Activated CD4-positive, alpha-beta T cell treated with anti-CD3 and anti-CD28 coated beads for 36 hours (primary cell): ENCODE measurements around the gene TRPC4AP. TPM values are rescaled to one million over a fixed set of nuclear protein-coding genes. Genes with fewer than 3 reads are reported as not detected.
"Not testable (repeated sequence)": the region's sequence is repeated elsewhere in the genome, so short reads cannot be mapped to it uniquely, and the experiment has no call there.

ENCODE experiments used
- ATAC-seq: fragments of 200-7000 bp; cut with Tn5 transposase; one replicate; pipeline ENCODE4 v1.10.0; 2021; ENCODE audit warnings: mild to moderate bottlenecking, moderate library complexity
- CTCF ChIA-PET: fragments of 350-600 bp; sonication (Branson Sonifier 250); formaldehyde crosslinking; loops from one replicate; lab custom pipeline; 2021; ENCODE audit warnings: antibody characterized with exemption; lab: Charles Lee
- POLR2A ChIA-PET: fragments of 350-600 bp; sonication (Branson Sonifier 250); formaldehyde crosslinking; loops from one replicate; lab custom pipeline; 2021; ENCODE audit warnings: antibody characterized with exemption, inconsistent platforms; lab: Charles Lee
- DNase-seq: peaks from one replicate; pipeline ENCODE4 v3.0.0-alpha.2; 2020
- H3K27ac Mint-ChIP-seq: one replicate; pipeline ENCODE4 v1.8.0; 2021; ENCODE audit warnings: mixed read lengths
- H3K27me3 Mint-ChIP-seq: one replicate; pipeline ENCODE4 v1.8.0; 2021; ENCODE audit warnings: mixed read lengths
- H3K36me3 Mint-ChIP-seq: one replicate; pipeline ENCODE4 v1.8.0; 2021; ENCODE audit warnings: low read depth, mixed read lengths
- H3K4me1 Mint-ChIP-seq: one replicate; pipeline ENCODE4 v1.8.0; 2021; ENCODE audit warnings: mixed read lengths
- H3K4me3 Mint-ChIP-seq: one replicate; pipeline ENCODE4 v1.8.0; 2021; ENCODE audit warnings: mild to moderate bottlenecking, moderate library complexity, mixed read lengths
- H3K9me3 Mint-ChIP-seq: one replicate; pipeline ENCODE4 v1.8.0; 2021; ENCODE audit warnings: low read depth, mixed read lengths
- intact Hi-C, 2 experiments: fragments of 100-400 bp; cut with DNase I in 1 of 2; cut with micrococcal nuclease in 1 of 2; formaldehyde crosslinking; loops; one replicate each; pipeline versions ENCODE4 v1.14.2 to v1.15.1; 2022 to 2024; cut with DNase I, micrococcal nuclease
- total RNA-seq, 2 experiments: library from RNA; stranded (reverse); gene quantifications; one replicate each; pipeline ENCODE4 v1.2.3, GENCODE V29; 2021

Gene TRPC4AP
- total RNA-seq, 2 experiments from 2014 or later, result 36.0 to 39.6 TPM

- intact Hi-C loops, result no loop called here
- Mint-ChIP-seq H3K4me1 (peaks cover 25% of the 10 kb centered on the region), H3K9me3 (no peaks in the 10 kb centered on the region), H3K4me3 (no peak overlapping the region), H3K27ac (peak overlapping the region; percentile 37), H3K27me3 (no peaks in the 10 kb centered on the region), H3K36me3 (peaks cover 37% of the 10 kb centered on the region)
- ATAC-seq (peak; percentile 44), DNase-seq (no peak)
- ChIA-PET CTCF (interaction anchor here (1.0 kb wide), 2 partner anchors 15 to 63 kb away, joined by 3 read pairs; no protein-coding TSS in a partner anchor), POLR2A (interaction anchor here (0.6 kb wide), 1 partner anchor 35 kb away, joined by 5 read pairs; no protein-coding TSS in a partner anchor)
Observed at GRCh38 chr20:35079472-35080347, 12.9 kb downstream of the TRPC4AP start.

GRCh38 chr20:35077872-35078271 lies 14.7 kb downstream of the TRPC4AP start:
- DNase-seq (no peak), ATAC-seq (no peak)
- Mint-ChIP-seq H3K4me1 (peaks cover 21% of the 10 kb centered on the region), H3K36me3 (peaks cover 49% of the 10 kb centered on the region), H3K4me3 (no peak overlapping the region), H3K27me3 (no peaks in the 10 kb centered on the region), H3K9me3 (peaks cover 4% of the 10 kb centered on the region), H3K27ac (no peak overlapping the region)
- ChIA-PET CTCF (no interaction called here), POLR2A (no interaction called here)
- intact Hi-C loops, result no loop called here

GRCh38 chr20:35077341-35077740 lies 15.3 kb downstream of the TRPC4AP start:
- peaks cover 55% of the 10 kb centered on the region for H3K36me3 Mint-ChIP-seq
- peaks cover 18% of the 10 kb centered on the region for H3K4me1 Mint-ChIP-seq
- no peak overlapping the region for H3K4me3 Mint-ChIP-seq
- intact Hi-C loops, result no loop called here
- no peak for DNase-seq
- ChIA-PET POLR2A (no interaction called here), CTCF (interaction anchor here (0.7 to 1.3 kb wide), 3 partner anchors 8 to 214 kb away, joined by 3 to 5 read pairs (median 3); no protein-coding TSS in a partner anchor)
- no peak for ATAC-seq
- H3K27ac Mint-ChIP-seq, result no peak overlapping the region
- H3K27me3 Mint-ChIP-seq, result no peaks in the 10 kb centered on the region
- peaks cover 6% of the 10 kb centered on the region for H3K9me3 Mint-ChIP-seq

DNA sequence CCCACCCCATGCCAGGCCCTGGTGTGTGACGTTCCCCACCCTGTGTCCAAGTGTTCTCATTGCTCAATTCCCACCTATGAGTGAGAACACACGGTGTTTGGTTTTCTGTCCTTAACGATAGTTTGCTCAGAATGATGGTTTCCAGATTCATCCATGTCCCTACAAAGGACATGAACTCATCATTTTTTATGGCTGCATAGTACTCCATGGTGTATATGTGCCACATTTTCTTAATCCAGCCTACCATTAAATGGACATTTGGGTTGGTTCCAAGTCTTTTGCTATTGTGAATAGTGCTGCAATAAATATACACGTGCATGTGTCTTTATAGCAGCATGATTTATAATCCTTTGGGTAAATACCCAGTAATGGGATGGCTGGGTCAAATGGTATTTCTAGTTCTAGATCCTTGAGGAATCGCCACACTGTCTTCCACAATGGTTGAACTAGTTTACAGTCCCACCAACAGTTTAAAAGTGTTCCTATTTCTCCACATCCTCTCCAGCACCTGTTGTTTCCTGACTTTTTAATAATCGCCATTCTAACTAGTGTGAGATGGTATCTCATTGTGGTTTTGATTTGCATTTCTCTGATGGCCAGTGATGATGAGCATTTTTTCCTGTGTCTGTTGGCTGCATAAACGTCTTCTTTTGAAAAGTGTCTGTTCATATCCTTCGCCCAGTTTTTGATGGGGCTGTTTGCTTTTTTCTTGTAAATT lies 21.0 kb downstream of the TRPC4AP start:
- H3K27ac Mint-ChIP-seq, CTCF ChIA-PET, ATAC-seq, intact Hi-C loops, H3K9me3 Mint-ChIP-seq, DNase-seq, H3K27me3 Mint-ChIP-seq, POLR2A ChIA-PET, H3K4me3 Mint-ChIP-seq: not testable (repeated sequence)
- peaks cover 26% of the 10 kb centered on the region for H3K4me1 Mint-ChIP-seq
- peaks cover 57% of the 10 kb centered on the region for H3K36me3 Mint-ChIP-seq

- no peak overlapping the region for H3K4me3 Mint-ChIP-seq
- ChIA-PET CTCF (interaction anchor here (1.7 kb wide), 1 partner anchor 30 kb away, joined by 6 read pairs; no protein-coding TSS in a partner anchor), POLR2A (interaction anchor here (0.7 kb wide), 1 partner anchor 16 kb away, joined by 3 read pairs; no protein-coding TSS in a partner anchor)
- no peaks in the 10 kb centered on the region for H3K9me3 Mint-ChIP-seq
- H3K36me3 Mint-ChIP-seq, result peaks cover 31% of the 10 kb centered on the region
- DNase-seq (no peak), ATAC-seq (no peak)
- H3K27me3 Mint-ChIP-seq, result no peaks in the 10 kb centered on the region
- no peak overlapping the region for H3K27ac Mint-ChIP-seq
- H3K4me1 Mint-ChIP-seq, result peaks cover 64% of the 10 kb centered on the region
- intact Hi-C loops, result no loop called here
Observed at GRCh38 chr20:35066194-35066593, 26.4 kb downstream of the TRPC4AP start.

DNA sequence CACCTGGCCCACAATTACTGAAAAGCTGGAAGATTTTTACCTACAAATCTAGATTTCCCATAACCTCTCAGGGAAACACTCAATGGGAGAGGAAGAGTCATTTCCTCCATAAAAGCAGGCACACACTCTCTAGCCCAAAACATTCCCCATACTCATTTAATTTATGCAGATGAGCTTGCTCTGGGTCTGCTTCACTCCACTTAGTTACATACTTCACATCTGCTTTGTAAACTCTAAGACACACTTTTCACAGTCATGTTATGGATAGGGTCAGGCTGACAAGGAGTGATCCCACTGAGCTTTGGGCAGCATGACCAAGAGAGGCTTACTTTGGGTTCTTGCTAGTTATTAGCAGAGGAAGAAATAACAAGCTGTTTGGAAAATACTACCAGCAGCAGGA lies 27.4 kb downstream of the TRPC4AP start:
- Mint-ChIP-seq H3K27ac (no peak overlapping the region), H3K4me3 (no peak overlapping the region), H3K36me3 (peaks cover 36% of the 10 kb centered on the region), H3K27me3 (no peaks in the 10 kb centered on the region), H3K4me1 (peaks cover 59% of the 10 kb centered on the region), H3K9me3 (no peaks in the 10 kb centered on the region)
- ATAC-seq, result no peak
- no peak for DNase-seq
- ChIA-PET POLR2A (interaction anchor here (0.7 kb wide), 1 partner anchor 15 kb away, joined by 3 read pairs; no protein-coding TSS in a partner anchor), CTCF (interaction anchor here (0.6 to 1.7 kb wide), 3 partner anchors 10 to 31 kb away, joined by 3 to 6 read pairs (median 3); no protein-coding TSS in a partner anchor)
- intact Hi-C loops, result no loop called here

DNA sequence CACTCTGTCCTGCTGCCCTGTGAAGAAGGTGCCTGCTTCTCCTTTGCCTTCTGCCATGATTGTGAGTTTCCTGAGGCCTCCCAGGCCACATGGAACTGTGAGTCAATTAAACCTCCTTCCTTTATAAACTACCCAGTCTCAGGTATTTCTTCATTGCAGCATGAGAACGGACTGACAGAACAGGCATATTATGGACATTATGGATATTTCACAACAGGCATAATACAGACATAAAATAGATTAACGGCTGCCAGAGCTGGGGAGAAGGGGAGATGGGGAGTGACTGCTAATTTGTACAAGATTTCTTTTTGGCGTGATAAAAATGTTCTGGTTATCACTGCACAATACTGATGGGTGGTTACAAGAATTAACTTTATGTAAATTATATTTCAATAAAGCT lies 29.4 kb downstream of the TRPC4AP start:
- POLR2A ChIA-PET, result no interaction called here
- Mint-ChIP-seq H3K27me3 (no peaks in the 10 kb centered on the region), H3K36me3 (peaks cover 41% of the 10 kb centered on the region), H3K27ac (no peak overlapping the region), H3K4me1 (peaks cover 68% of the 10 kb centered on the region), H3K4me3 (no peak overlapping the region), H3K9me3 (no peaks in the 10 kb centered on the region)
- intact Hi-C loops, result no loop called here
- no peak for DNase-seq
- CTCF ChIA-PET, result interaction anchor here (0.7 to 1.8 kb wide), 2 partner anchors 31 to 33 kb away, joined by 4 to 7 read pairs; no protein-coding TSS in a partner anchor
- no peak for ATAC-seq

GRCh38 chr20:35062478-35062877 lies 30.1 kb downstream of the TRPC4AP start:
- Mint-ChIP-seq H3K4me3 (no peak overlapping the region), H3K27me3 (no peaks in the 10 kb centered on the region), H3K9me3 (no peaks in the 10 kb centered on the region), H3K36me3 (peaks cover 34% of the 10 kb centered on the region), H3K4me1 (peaks cover 62% of the 10 kb centered on the region), H3K27ac (no peak overlapping the region)
- POLR2A ChIA-PET, result no interaction called here
- intact Hi-C loops, result no loop called here
- CTCF ChIA-PET, result interaction anchor here (1.8 kb wide), 1 partner anchor 33 kb away, joined by 7 read pairs; no protein-coding TSS in a partner anchor
- DNase-seq, result no peak
- no peak for ATAC-seq

DNA sequence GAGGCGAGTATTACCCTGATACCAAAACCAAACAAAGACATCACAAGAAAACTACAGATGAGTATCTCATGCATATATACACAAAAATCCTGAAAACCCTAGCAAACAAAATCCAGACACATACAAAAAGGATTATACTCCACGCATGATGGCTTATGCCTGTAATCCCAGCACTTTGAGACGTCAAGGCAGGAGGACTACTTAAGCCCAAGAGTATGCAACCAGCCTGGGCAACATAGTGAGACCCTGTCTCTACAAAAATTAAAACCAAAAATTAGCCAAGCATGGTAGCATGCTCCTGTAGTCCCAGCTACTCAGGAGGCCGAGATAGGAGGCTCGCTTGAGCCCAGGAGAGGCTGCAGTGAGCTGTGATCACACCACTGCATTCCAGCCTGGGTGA lies 32.4 kb downstream of the TRPC4AP start:
- H3K4me1 Mint-ChIP-seq, result peaks cover 54% of the 10 kb centered on the region
- POLR2A ChIA-PET, result no interaction called here
- no peak for ATAC-seq

GRCh38 chr20:35059612-35060011 lies 33.0 kb downstream of the TRPC4AP start:
- no peak for DNase-seq
- H3K36me3 Mint-ChIP-seq, result peaks cover 38% of the 10 kb centered on the region
- ChIA-PET CTCF (interaction anchor here (0.6 to 1.0 kb wide), 3 partner anchors 24 to 290 kb away, joined by 3 read pairs; no protein-coding TSS in a partner anchor), POLR2A (no interaction called here)
- intact Hi-C loops, result loop anchor here in 1 of 2 experiments (5.0 kb wide), 1 partner anchor 33 kb away; the partner anchor contains the start of gene TRPC4AP
- H3K4me1 Mint-ChIP-seq, result peaks cover 55% of the 10 kb centered on the region
- no peak overlapping the region for H3K4me3 Mint-ChIP-seq
- no peaks in the 10 kb centered on the region for H3K9me3 Mint-ChIP-seq
- no peak overlapping the region for H3K27ac Mint-ChIP-seq
- no peaks in the 10 kb centered on the region for H3K27me3 Mint-ChIP-seq
- ATAC-seq, result no peak

More for the DNA sequence above, 32.4 kb downstream of the TRPC4AP start:
- Mint-ChIP-seq H3K9me3 (no peaks in the 10 kb centered on the region), H3K4me3 (no peak overlapping the region), H3K27ac (no peak overlapping the region), H3K27me3 (no peaks in the 10 kb centered on the region), H3K36me3 (peaks cover 34% of the 10 kb centered on the region)
- intact Hi-C loops, result no loop called here
- CTCF ChIA-PET, result no interaction called here
- DNase-seq, result no peak

GRCh38 chr20:35059110-35059509 lies 33.5 kb downstream of the TRPC4AP start:
- H3K9me3 Mint-ChIP-seq, result no peaks in the 10 kb centered on the region
- H3K4me3 Mint-ChIP-seq, result no peak overlapping the region

More at GRCh38 chr20:35059110-35059509, 33.5 kb downstream of the TRPC4AP start:
- DNase-seq (no peak), ATAC-seq (no peak)
- Mint-ChIP-seq H3K27ac (peak overlapping the region; percentile 11), H3K4me1 (peaks cover 54% of the 10 kb centered on the region), H3K27me3 (no peaks in the 10 kb centered on the region), H3K36me3 (peaks cover 41% of the 10 kb centered on the region)
- intact Hi-C loops, result loop anchor here in 1 of 2 experiments (5.0 kb wide), 1 partner anchor 33 kb away; the partner anchor contains the start of gene TRPC4AP
- POLR2A ChIA-PET, result interaction anchor here (0.5 kb wide), 1 partner anchor 168 kb away, joined by 3 read pairs; no protein-coding TSS in a partner anchor
- CTCF ChIA-PET, result interaction anchor here (0.6 to 1.0 kb wide), 4 partner anchors 24 to 289 kb away, joined by 3 read pairs; no protein-coding TSS in a partner anchor
